HuH-7.5 (cell line): Measurements from ENCODE around the gene ADAMTS4.
"Not testable (repeated sequence)": the region's sequence is repeated elsewhere in the genome, so short reads cannot be mapped to it uniquely, and the experiment has no call there.

Experiments used
- DNase-seq: peaks from one replicate; pipeline ENCODE4 v3.0.0; 2011; ENCODE audit warnings: low spot score

ADAMTS4 gene

DNA sequence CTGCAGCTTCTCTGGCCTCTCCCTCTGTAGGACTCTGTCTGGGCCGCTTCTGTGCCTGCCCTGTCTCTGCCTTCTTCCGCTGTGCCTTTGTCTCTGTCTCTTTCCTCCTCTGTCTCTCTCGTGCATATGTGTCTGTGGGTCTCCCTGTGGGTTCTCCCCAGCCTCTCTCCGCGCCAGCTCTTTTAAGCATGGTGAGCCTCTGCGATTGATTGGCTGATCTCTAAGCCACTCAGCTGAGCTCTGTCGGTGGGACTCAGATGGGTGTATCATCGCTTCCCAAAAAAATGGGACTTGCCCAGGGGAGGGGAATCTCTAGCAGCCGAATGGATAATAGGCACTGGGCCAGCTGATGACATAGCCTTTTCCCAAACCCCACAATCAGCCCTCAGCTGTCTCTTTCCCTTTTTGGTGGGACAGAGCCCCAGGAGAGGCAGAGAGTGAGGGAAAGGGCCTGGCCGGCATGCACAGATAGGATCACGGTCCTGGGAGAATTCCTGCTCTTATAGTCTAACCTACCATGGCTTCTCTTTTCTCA lies at the start of gene ADAMTS4:
ADAMTS4 (minus strand) TSS at position 158 of the 535 bp plus-strand sequence. CDS start 427 bp downstream, outside the sequence.
- no peak for DNase-seq

DNA sequence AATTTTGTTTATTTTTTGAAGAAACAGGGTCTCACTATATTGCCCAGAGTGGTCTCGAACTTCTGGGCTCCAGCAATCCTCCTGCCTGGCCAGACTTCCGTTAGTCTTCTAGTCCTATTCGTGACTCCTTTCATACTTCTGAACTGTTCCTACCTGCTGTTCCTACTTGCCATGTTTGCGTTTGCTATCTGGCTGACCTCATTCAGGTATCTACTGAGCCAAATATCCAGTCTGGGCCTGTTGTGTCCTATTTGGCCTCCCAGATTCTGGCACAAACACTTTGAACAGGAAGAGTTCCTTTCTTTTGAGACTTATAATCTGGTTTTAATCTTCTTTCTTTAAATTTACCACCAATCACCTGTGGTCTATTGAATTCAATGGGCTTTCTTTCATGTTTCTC lies 46.0 kb upstream of the ADAMTS4 start:
- no peak for DNase-seq

GRCh38 chr1:161242313-161242712 lies 43.5 kb upstream of the ADAMTS4 start:
- DNase-seq: no peak

DNA sequence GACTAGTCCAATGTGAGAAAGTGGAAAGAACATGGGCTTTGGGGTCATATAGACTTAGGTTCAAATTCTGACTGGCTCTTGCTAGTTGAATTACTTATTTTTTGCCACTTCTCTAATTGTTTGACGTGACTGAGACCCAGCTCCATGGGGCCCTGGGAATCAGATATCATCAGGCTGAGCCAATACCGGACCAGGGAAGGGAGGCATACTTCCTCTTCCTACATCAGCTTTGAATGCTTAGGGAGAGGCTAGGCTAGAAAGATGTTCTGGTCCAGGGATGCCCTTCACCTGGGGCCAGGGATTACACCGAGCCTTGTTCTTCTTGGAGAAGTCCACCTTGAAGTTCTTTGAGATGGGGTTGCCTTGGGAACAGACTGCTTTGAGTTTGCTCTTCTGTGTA lies 42.8 kb upstream of the ADAMTS4 start:
- no peak for DNase-seq

DNA sequence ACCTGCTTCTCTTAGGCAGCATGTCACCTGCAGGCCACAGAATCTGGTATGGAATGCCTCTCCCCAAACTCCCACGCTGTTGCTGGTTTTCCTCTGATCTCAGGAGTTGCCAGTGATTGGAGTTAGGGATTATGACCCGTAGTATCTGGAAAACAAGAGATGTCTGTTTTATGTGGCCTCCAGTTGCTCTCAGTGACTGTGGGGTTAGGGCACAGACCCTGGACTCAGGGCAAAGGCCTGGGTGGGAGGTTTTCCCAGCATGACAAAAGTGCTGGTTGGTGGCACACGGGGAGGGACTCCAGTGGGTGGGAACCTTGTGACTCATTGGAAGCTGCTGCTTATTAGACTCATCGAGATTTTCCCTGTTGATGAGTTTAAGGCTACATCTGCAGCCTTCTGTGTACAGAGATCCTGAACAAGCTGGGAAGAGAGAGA lies 39.2 kb upstream of the ADAMTS4 start, which contains the start of gene NR1I3:
NR1I3 (minus strand) TSS at position 165 of the 435 bp plus-strand sequence. CDS start 1,638 bp downstream, outside the sequence.
- DNase-seq: no peak

GRCh38 chr1:161235957-161236775 lies 37.3 kb upstream of the ADAMTS4 start:
- no peak for DNase-seq

- DNase-seq: no peak
These were observed 34.2 kb upstream of the ADAMTS4 start for GRCh38 chr1:161233102-161233501.

DNA sequence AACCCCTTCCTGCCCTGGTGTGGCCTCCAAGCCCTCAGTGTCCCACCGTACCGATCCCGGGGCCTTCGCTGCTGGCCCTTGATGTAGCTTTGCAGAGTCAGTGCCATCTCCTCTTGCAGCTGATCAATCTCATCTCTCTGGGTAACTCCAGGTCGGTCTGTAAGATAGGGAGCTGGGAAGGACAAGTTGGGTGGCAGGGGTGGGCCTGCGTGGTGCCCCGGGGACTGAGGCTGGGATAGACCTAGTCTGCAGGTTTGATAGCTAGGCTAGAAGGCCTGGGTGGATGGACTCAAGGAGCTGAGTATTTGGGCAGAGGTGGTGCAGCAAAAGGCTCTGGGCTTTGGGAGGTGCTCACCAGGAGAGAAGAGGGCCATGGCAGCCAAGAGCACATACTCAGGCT lies 31.9 kb upstream of the ADAMTS4 start:
- DNase-seq: no peak

GRCh38 chr1:161229896-161230295 lies 31.0 kb upstream of the ADAMTS4 start:
- no peak for DNase-seq

DNA sequence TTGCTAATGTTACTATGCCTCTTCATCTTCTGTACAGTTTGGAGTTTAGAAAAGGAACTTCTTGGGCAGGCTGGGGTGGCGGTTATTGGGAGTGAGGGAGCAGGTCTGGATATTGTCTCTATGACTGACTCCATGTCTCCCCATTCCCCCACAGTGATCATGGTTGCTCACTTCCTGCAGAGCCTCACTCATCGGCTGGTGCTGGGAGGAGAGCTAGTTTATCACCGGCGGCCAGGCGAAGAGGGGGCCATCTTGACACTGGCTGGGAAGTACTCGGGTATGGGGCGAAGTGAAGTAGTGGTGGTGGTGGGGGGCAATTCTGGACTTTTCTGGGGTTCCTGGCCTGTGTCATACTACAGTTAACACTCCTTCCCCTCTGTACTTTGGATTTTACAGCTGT lies 29.2 kb upstream of the ADAMTS4 start:
- no peak for DNase-seq

GRCh38 chr1:161227196-161227871 lies 28.5 kb upstream of the ADAMTS4 start:
- peak; percentile 49 for DNase-seq

- no peak for DNase-seq
These were observed 27.9 kb upstream of the ADAMTS4 start for GRCh38 chr1:161226759-161227158.

DNA sequence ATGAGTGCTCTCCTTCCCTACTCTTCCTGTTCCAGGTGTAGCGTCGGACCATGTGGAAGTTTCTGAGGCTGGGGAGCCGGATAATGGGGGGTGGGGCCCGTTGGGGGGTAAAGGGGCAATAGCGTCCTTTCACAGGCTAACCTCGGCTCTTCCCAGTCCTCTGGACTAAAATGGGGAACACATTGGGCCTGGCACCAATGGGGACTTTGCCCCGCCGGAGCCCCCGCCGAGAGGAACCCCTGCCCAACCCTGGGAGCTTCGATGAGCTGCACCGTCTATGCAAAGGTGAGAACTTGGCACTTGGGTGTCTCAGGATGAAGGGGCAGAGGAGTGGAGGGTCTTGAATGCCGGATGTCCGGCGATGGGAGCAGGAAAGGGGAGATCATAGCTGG lies 27.5 kb upstream of the ADAMTS4 start:
- no peak for DNase-seq

DNA sequence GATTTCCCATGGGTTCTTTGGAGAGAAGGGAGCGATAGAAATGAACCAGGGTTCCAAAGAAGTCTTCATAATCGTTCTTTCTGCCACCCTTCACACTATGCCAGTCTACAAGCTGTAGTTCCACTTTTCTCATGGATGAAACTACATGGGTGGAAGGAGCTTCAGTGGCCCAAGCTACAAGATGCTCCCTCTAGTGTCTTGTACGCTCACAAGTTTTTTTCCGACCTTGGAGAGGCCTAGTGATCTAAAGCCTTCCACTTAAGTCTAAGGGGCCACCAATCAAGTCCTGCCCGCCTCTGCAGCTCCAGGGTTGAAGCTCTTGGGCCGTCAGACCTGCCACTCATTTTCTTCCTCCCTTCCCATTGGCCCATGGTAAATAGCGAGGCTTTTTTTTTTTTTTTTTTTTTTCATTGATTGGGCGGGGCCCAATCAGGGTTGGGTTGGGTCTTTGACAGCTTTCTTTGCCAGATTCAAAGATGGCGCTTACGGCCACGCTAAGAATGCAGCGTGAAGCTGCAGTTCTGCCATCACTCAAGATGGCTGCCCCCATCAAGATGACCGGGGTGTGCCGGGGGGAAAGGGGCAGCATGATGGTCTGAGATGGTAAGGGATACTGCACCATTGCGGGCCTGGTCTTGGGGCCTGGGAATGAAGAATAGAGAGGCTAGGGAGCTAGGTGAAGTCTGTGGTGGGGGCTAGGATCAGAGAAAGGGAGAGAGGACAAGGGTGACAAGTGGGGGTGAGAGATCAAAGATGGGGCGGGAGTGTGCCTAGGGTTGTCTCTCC lies 26.9 kb upstream of the ADAMTS4 start, which contains the start of gene TOMM40L:
TOMM40L (plus strand) TSS at position 527 of the 786 bp plus-strand sequence. CDS start 430 bp downstream, outside the sequence.
- DNase-seq: peak; percentile 73

DNA sequence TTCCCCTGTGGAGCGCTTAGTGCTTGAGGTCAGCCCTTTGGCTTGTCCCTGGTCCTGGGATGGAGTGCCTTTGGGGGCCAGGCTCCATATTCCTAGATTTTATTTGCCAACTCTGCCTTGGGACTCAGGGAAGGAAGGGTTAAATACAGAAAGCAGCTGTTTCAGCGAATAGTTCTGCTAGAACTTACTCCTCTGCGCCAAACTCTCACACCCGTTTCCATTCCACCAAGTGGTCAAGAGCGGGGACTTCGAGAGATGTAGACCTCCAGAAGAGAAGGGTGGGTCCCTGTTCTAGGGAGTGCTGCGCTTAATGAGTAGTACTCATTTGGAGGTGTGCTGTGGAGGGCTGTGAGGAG lies 26.3 kb upstream of the ADAMTS4 start:
- no peak for DNase-seq

- not testable (repeated sequence) for DNase-seq
These were observed 25.8 kb upstream of the ADAMTS4 start for GRCh38 chr1:161224695-161225087.

- DNase-seq: peak; percentile 58
These were observed 25.2 kb upstream of the ADAMTS4 start for GRCh38 chr1:161223805-161224694.

- DNase-seq: no peak
These were observed 23.5 kb upstream of the ADAMTS4 start for GRCh38 chr1:161222175-161223019.

- DNase-seq: no peak
These were observed 21.1 kb upstream of the ADAMTS4 start for GRCh38 chr1:161220002-161220401.
